Ishikawa (cell line): ENCODE data around the gene ASXL3.

Experiments used
- CEBPB ChIP-seq: IDR thresholded peaks from 2 replicates; pipeline ENCODE4 v1.6.1; 2012
- CREB1 ChIP-seq: IDR thresholded peaks from 2 replicates; pipeline ENCODE4 v1.6.1; 2012; ENCODE audit warnings: low read depth
- EGR1 ChIP-seq: IDR thresholded peaks from 2 replicates; pipeline ENCODE4 v1.6.1; 2012
- EP300 ChIP-seq: IDR thresholded peaks from 2 replicates; pipeline ENCODE4 v1.6.1; 2012; ENCODE audit warnings: borderline replicate concordance
- FOXM1 ChIP-seq: IDR thresholded peaks from 2 replicates; pipeline ENCODE4 v1.6.1; 2012; ENCODE audit warnings: low read depth, borderline replicate concordance
- NFIC ChIP-seq: IDR thresholded peaks from 2 replicates; pipeline ENCODE4 v1.6.1; 2012
- RAD21 ChIP-seq: IDR thresholded peaks from 2 replicates; pipeline ENCODE4 v1.6.1; 2012; ENCODE audit warnings: low read depth
- TAF1 ChIP-seq: IDR thresholded peaks from 2 replicates; pipeline ENCODE4 v1.6.1; 2012; ENCODE audit warnings: low read depth, mild to moderate bottlenecking
- TCF12 ChIP-seq: IDR thresholded peaks from 2 replicates; pipeline ENCODE4 v1.6.1; 2012; ENCODE audit warnings: low read depth
- TEAD4 ChIP-seq: IDR thresholded peaks from 2 replicates; pipeline ENCODE4 v1.6.1; 2012
- YY1 ChIP-seq: IDR thresholded peaks from 2 replicates; pipeline ENCODE4 v1.6.1; 2012; ENCODE audit warnings: low read depth
- ZBTB7A ChIP-seq: IDR thresholded peaks from 2 replicates; pipeline ENCODE4 v1.6.1; 2012; ENCODE audit warnings: low read depth
- TF ChIP-seq, protein P1 (sequence below): IDR thresholded peaks from 2 replicates; pipeline ENCODE4 v1.6.1; 2012; ENCODE audit warnings: low read depth, mild to moderate bottlenecking
- TF ChIP-seq, protein P2 (sequence below): IDR thresholded peaks from 2 replicates; pipeline ENCODE4 v1.6.1; 2012
- TF ChIP-seq, protein P3 (sequence below): IDR thresholded peaks from 2 replicates; pipeline ENCODE4 v1.6.1; 2012

ASXL3 gene

DNA sequence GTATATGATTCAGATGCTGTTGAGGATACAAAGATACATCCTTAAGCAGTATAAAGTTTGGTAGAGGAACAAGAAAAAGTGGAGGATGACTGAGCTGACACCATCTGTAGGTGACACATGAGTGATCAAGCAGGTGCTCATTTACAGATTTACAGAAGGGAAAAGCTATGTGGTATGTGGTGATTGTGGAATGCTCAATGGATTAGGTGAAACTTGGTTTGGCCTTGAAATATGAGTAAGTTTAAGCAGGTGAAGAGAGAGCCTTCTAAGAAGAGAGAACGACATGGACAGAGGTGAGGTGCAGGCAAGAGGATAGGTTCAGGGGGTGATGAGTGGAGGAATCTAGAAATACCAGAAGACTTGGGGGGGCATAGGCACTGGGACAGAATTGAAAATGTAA lies 5.9 kb downstream of the ASXL3 start:
- TF ChIP-seq TCF12, result no peak
- no peak for TF ChIP-seq EGR1
- TF ChIP-seq TAF1, result no peak
- TF ChIP-seq NFIC, result no peak
- no peak for TF ChIP-seq YY1
- TF ChIP-seq, protein P1, sequence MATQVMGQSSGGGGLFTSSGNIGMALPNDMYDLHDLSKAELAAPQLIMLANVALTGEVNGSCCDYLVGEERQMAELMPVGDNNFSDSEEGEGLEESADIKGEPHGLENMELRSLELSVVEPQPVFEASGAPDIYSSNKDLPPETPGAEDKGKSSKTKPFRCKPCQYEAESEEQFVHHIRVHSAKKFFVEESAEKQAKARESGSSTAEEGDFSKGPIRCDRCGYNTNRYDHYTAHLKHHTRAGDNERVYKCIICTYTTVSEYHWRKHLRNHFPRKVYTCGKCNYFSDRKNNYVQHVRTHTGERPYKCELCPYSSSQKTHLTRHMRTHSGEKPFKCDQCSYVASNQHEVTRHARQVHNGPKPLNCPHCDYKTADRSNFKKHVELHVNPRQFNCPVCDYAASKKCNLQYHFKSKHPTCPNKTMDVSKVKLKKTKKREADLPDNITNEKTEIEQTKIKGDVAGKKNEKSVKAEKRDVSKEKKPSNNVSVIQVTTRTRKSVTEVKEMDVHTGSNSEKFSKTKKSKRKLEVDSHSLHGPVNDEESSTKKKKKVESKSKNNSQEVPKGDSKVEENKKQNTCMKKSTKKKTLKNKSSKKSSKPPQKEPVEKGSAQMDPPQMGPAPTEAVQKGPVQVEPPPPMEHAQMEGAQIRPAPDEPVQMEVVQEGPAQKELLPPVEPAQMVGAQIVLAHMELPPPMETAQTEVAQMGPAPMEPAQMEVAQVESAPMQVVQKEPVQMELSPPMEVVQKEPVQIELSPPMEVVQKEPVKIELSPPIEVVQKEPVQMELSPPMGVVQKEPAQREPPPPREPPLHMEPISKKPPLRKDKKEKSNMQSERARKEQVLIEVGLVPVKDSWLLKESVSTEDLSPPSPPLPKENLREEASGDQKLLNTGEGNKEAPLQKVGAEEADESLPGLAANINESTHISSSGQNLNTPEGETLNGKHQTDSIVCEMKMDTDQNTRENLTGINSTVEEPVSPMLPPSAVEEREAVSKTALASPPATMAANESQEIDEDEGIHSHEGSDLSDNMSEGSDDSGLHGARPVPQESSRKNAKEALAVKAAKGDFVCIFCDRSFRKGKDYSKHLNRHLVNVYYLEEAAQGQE, result no peak
- TF ChIP-seq, protein P2, sequence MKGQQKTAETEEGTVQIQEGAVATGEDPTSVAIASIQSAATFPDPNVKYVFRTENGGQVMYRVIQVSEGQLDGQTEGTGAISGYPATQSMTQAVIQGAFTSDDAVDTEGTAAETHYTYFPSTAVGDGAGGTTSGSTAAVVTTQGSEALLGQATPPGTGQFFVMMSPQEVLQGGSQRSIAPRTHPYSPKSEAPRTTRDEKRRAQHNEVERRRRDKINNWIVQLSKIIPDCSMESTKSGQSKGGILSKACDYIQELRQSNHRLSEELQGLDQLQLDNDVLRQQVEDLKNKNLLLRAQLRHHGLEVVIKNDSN, result no peak
- TF ChIP-seq EP300, result no peak
- TF ChIP-seq ZBTB7A, result no peak
- no peak for TF ChIP-seq CEBPB
- no peak for TF ChIP-seq FOXM1
- TF ChIP-seq, protein P3, sequence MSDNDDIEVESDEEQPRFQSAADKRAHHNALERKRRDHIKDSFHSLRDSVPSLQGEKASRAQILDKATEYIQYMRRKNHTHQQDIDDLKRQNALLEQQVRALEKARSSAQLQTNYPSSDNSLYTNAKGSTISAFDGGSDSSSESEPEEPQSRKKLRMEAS, result no peak
- no peak for TF ChIP-seq RAD21
- TF ChIP-seq CREB1, result no peak
- no peak for TF ChIP-seq TEAD4

DNA sequence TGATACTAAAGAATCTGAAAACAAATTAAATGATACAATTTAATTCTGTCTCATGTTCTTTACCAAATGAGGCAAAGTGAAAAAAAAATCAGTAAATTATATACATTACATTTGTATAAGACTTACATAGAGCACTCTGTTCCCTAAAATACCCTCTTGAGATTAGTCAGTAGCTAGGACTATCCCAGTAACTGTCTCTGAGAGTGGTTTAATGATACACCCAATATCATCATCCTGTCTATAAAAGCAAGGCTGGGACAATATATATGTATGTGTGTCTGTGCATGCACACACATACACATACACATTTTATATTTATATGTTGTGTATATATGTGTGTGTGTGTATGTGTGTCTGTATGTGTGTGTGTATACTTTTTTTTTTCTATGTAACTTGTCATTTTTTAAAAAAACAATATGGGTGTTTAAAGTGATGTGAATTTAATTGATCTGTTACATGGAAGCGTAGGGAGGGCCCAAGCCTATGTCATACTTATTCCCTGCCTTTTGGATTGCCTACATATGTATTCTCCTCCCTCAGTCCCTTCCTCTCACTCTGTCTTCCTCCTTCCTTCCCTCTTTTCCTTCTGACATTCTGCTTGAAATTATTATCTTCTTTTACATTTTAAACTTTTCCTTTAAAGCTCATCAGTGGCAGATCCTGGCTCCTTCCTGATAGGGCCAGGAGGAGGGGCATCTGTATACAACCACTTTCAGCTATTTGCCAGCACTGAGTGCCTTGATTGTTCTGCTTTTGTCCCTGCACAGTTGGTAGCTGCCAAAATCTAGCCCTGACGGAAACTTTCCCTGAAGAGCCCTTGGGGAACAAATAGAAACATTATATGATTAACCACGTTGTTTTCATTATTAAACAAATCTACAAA lies 6.8 kb downstream of the ASXL3 start:
- TF ChIP-seq TAF1, result no peak
- TF ChIP-seq, protein P3, result no peak
- no peak for TF ChIP-seq RAD21
- TF ChIP-seq NFIC, result no peak
- no peak for TF ChIP-seq TCF12
- TF ChIP-seq FOXM1, result no peak

DNA sequence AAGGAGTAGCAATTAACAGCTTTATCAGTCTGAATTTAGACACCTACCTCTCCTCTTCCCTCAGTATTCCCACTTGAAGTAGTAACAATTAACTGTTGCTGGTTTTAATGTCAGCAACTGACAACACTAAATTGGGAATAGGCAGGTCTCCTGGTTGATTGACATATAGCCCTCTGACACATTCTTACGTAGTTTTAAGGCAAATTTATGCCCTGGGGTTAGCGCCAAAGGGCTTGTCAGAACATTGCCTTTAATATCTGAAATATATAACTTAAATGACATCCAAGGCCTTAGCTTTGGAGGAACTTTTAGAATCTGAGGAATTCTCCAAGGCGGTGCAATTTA lies 7.4 kb downstream of the ASXL3 start:
- TF ChIP-seq ZBTB7A (no peak), EGR1 (no peak), TCF12 (no peak), RAD21 (no peak), FOXM1 (no peak), TEAD4 (no peak), YY1 (no peak), CEBPB (no peak)
- TF ChIP-seq, protein P2, result no peak
- TF ChIP-seq, protein P3, result no peak

DNA sequence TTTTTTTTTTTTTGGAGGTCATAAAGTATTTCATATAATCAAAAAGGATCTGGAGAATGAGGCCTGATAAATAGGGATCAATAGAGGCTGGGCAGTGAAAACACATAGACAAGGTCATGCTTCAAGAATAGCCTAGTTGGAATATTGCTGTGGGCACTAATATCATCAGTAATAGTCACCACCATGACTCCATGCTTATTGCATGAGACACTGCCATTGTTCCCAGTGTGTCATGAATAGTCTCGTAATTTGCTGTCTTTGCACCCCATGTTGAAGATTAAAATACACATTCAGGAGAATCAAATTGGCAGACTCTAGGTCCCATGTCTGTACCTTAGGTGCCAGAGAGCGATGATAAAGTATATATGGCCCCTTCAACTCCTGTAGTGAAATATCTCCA lies 10.3 kb downstream of the ASXL3 start:
- TF ChIP-seq TEAD4 (no peak), FOXM1 (no peak), EGR1 (no peak), TCF12 (no peak), ZBTB7A (no peak), CREB1 (no peak)

DNA sequence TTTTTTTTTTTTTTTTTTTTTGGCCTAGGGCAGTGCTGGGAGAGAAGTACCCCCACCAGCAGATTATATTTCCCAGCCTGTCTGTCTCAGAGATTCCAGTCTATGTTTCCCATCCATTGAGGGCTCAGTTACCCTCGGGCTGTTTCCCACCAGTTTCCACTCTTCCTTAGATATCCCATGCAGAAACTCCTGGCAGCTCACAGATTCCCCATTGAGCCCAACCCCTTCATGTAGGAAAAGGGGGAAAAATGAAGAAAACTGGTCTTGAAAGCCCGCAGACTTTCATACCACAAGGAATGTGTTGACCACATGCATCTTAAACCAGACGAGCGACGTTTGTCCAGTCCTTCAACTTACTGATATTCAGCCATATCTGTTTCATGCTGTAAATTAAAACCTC lies 15.2 kb downstream of the ASXL3 start:
- TF ChIP-seq, protein P1, result no peak
- TF ChIP-seq NFIC (no peak), ZBTB7A (no peak), FOXM1 (no peak), TAF1 (no peak), RAD21 (no peak), CREB1 (no peak), EGR1 (no peak), TEAD4 (no peak), EP300 (no peak), CEBPB (no peak), YY1 (no peak), TCF12 (no peak)
- TF ChIP-seq, protein P3, result no peak
- TF ChIP-seq, protein P2, result no peak
